Neural cell (in vitro differentiated cells): Measurements from ENCODE around the gene TSPAN31.

Source experiments
- POLR2AphosphoS5 ChIP-seq: IDR thresholded peaks from 2 replicates; pipeline ENCODE4 v1.6.1; 2012
- TF ChIP-seq, protein P1 (sequence below): fragments of 450-650 bp; IDR thresholded peaks from 2 replicates; pipeline ENCODE4 v1.5.1; 2014; ENCODE audit warnings: antibody characterized with exemption, mild to moderate bottlenecking, moderate library complexity; ENCODE audit not compliant: poor library complexity, severe bottlenecking

DNA sequence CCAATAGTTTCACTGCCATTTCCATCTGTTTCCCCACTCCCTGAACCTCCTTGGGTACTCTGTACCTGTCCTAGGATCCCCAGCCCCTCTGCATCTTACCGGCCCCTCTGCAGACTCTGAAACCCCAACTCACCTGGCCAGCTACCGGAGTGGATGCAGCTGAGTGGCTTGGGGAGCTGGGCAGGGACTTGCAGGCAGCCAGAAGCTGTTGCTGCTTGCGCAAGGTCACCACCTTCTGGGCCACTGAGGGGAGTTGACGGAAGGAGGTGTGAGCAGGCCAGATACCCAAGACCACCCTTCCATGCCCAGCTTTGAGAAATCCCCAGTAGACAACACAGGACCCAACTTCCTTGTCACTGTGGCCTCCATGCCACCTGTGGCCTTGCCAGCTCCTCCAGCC is 12.6 kb upstream of the TSPAN31 start:
- no peak for TF ChIP-seq POLR2AphosphoS5
- TF ChIP-seq, protein P1, sequence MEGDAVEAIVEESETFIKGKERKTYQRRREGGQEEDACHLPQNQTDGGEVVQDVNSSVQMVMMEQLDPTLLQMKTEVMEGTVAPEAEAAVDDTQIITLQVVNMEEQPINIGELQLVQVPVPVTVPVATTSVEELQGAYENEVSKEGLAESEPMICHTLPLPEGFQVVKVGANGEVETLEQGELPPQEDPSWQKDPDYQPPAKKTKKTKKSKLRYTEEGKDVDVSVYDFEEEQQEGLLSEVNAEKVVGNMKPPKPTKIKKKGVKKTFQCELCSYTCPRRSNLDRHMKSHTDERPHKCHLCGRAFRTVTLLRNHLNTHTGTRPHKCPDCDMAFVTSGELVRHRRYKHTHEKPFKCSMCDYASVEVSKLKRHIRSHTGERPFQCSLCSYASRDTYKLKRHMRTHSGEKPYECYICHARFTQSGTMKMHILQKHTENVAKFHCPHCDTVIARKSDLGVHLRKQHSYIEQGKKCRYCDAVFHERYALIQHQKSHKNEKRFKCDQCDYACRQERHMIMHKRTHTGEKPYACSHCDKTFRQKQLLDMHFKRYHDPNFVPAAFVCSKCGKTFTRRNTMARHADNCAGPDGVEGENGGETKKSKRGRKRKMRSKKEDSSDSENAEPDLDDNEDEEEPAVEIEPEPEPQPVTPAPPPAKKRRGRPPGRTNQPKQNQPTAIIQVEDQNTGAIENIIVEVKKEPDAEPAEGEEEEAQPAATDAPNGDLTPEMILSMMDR: no peak
